Right hindlimb (tissue), 1 donor: ENCODE data around the gene STIMATE.

Source experiments
- DNase-seq: peaks from one replicate; pipeline ENCODE4 v3.0.0-alpha.2; 2018

Gene STIMATE

GRCh38 chr3:52839268-52839575 lies 58.1 kb downstream of the STIMATE start:
- DNase-seq = no peak

- no peak for DNase-seq
Observed at GRCh38 chr3:52838561-52839267, 58.6 kb downstream of the STIMATE start.

GRCh38 chr3:52836986-52837385 lies 60.4 kb downstream of the STIMATE start:
- DNase-seq = no peak

- DNase-seq = no peak
Observed at GRCh38 chr3:52836471-52836845, 60.9 kb downstream of the STIMATE start.

DNA sequence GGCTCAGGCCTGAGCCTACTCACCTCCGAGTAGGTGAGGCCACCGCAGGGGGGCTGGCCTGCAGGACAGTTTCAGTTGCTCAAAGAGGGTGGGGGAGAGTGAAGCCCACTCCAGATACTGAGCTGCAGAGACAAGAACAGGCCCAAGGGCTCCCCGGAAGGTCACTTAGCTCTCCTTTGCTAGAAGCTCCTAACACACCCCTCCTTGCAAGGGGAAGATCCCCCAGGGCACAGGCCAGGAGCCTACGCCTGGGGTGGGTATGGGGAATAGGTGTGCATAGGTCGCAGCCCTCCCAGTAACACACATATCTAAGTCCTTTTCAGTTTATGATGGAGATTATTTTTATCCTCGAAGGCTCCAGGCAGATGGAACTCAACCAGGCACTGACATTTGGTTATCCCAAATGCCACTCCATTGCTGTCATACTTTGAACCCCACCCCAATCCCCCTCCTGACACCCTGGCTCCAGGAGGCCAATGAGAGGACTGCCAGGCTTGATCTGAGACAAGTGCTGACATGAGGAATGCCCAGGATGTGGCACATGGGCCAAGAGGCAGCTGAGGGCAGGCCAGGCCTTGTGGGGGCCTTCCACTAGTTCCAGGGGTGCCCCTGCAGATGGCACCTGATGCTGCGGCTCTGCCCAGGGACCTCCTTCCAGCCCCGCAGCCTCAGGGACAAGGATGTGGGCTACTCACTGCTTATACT lies 61.4 kb downstream of the STIMATE start:
- DNase-seq = no peak

GRCh38 chr3:52834871-52835501 lies 62.4 kb downstream of the STIMATE start, which contains the start of gene MUSTN1:
MUSTN1 (minus strand) TSS chr3:52835019; CDS start chr3:52834948, 71 bp downstream.
- DNase-seq = peak; percentile 80

DNA sequence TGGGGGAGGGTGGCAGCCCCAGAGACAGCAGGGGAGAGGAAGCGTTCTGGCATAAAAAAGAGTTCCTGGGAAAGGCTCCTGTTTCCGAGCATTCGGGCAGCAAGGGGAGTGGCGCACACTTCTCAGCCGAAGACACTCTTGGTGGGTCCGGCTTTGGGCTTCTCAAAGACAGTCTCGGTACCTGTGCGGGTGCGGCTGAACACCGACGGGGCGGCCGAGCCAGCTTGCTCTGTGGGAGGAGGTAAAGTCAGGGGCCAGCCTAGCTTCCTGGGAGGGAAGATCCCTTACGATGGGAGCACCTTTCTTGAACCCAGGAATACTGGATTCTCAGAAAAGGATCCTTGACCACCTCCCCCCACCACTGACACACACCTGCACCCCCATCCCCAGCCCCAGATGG lies 64.1 kb downstream of the STIMATE start:
- no peak for DNase-seq

GRCh38 chr3:52831500-52832301 lies 65.6 kb downstream of the STIMATE start:
- DNase-seq = peak; percentile 52

GRCh38 chr3:52830535-52831258 lies 66.7 kb downstream of the STIMATE start, which contains the start of gene ITIH4:
ITIH4 (minus strand) TSS chr3:52830672; CDS start chr3:52830642, 30 bp downstream.
- DNase-seq = no peak

GRCh38 chr3:52829906-52830463 lies 67.4 kb downstream of the STIMATE start:
- DNase-seq = no peak

DNA sequence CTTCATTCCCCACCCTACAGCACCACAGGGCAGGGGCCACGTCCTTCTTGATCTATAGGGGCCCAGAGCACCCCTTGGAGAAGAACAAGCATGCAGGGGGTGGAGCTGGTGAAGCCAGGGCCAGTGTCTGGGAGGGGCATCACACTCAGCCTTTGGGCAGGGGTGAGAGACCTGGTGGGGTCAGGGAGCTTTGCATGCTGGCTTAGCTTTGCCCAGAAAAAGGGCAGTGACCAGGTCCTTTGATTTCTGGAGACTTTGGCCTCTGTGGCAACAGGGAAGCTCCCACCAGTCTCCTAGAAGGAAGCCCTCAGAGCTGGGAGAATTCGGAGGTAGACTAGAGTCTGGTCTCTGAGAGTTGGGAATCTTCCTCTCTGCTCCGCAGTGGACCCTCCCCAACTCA lies 67.9 kb downstream of the STIMATE start:
- no peak for DNase-seq

- DNase-seq = no peak
Observed at GRCh38 chr3:52827866-52828376, 69.4 kb downstream of the STIMATE start.

GRCh38 chr3:52827441-52827840 lies 69.9 kb downstream of the STIMATE start:
- DNase-seq = no peak

DNA sequence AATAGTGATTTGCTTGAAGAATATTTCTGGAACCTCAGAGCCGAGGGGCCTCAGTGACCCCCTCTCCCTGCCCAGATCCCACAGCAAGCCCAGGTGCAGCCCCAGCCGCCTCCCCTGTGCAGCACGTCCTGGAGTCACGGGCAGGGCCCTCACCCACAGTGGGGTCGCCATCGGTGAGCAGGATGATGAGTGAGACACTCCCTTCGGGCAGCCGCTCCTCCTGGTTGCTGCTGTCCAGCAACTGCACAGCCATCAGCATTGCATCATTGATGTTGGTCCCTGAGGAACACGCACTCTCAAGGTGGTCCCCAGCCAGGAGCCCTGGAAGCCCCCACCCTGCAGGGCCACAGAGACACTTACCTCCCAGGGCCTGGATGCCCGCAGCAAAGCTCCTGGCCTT lies 73.3 kb downstream of the STIMATE start:
- DNase-seq = no peak

GRCh38 chr3:52822363-52822762 lies 75.0 kb downstream of the STIMATE start:
- DNase-seq = no peak

DNA sequence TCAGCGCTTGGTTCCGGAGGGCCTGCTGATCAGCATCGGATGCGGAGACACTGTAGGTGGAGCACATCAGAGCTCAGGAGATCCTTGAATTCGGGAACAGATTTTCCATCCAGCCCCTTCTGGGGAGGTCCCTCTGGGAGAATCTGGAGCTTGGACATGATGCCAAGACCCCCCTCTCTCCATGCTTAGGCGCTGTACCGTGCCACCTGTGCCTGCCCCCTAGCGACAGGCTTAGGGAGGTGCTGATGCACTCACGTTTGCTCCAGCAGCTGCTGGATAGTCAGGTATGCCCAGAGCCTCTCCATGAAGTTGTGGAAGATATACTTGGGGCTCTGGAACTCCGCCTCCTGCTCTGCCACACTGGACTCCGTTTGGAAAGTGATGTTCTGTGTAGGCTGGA lies 76.6 kb downstream of the STIMATE start:
- DNase-seq = no peak

- DNase-seq = no peak
Observed at GRCh38 chr3:52819936-52820335, 77.4 kb downstream of the STIMATE start.

DNA sequence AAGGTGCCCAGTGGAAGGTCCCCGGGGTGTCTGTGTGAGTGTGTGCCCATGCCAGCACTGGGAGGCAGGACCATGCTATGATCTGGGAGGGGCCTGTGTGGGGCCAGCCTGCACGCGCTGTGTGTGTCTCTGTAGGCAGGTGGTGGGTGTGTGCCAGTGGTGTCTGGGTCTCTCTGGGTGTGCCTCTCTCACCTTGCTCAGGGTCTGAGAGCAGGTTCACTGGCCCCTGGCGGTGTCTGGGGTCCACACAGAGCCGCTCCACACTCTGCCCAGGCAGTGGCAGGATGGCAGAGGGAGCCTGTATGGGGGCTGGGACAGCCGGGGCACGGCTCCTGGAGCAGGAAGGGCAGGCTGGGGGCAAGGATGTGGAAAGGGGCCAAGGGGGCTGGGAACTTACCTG lies 79.5 kb downstream of the STIMATE start:
- DNase-seq = no peak

GRCh38 chr3:52817221-52817620 lies 80.1 kb downstream of the STIMATE start:
- DNase-seq = no peak

- DNase-seq = no peak
Observed at GRCh38 chr3:52816654-52817053, 80.7 kb downstream of the STIMATE start.

GRCh38 chr3:52816199-52816598 lies 81.1 kb downstream of the STIMATE start:
- no peak for DNase-seq

DNA sequence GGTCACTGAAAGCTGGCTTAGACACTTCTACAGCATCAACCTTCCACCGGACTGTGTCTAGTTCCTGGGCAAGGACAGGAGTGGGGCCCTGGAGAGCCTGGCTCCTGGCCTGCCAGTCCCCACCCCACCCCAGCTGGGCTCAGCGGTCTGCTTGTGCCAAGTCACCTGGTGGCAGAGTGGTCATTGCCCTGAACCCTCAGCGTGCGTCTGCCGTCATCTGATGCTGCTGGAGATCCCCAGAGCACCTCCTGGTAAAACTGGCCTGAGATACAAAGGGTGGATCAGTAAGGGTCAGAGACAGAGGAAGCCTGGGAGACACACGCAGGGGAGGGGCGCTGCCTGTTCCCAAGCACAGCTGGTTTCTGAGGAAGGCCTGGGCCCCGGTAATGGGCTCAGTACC lies 83.5 kb downstream of the STIMATE start:
- DNase-seq = no peak
